ENCODE data around the gene TLE5. TPM values are rescaled to one million over a fixed set of nuclear protein-coding genes. Genes with fewer than 3 reads are reported as not detected.

The TLE5 gene
- total RNA-seq, 1 experiment from 2014 or later, result 360 TPM

DNA sequence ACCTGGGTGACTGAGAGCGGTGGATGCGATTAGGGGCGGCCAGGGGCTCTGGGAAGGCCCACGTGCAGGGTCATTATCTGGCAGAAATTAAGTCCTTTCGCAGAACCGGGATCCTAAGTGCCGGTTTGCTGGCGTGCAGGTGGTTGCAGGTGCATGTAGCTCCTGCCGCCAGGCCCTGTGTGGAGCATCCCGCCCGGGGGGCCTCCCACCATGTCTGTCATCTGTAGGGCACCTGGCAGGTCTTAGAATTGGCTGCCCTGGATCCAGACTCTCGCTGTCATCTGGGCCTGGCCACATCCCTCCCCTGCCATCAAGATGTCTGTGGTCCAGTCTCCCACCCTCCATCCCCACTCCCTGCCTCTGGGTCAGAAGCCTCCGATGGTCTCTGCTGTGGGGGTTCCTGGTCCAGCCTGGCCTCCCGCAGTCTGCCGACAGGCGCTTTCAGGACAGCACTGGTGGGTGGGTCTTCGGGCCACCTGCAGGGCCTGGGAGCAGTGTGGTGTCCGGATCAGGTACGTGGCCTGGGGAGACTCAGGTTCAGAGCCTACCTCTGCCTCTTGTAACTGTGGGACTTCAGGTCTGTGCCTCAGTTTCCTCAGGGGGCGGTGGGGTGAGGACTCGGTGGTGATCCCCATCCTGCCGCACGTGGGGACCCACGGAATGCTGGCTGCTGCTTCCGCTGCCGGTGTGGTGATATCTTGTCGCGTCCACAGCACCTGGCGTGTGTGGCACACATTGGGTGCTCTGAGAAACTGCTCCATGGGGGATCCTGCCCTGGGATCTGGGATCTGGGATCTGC is 37.3 kb upstream of the TLE5 start:
- peaks cover 16% of the 10 kb centered on the region for H3K4me1 ChIP-seq (ENCODE audit: insufficient read depth, low read length, poor library complexity, severe bottlenecking)
- BruUV-seq (replicated peaks), result no TSS peak
- ChIA-PET POLR2A (ENCODE audit: low non-redundant PET) (no interaction called here), CTCF (no interaction called here)
- H3K27me3 ChIP-seq (replicated peaks; ENCODE audit: insufficient read depth, low read depth, low read length, poor library complexity), result no peaks in the 10 kb centered on the region
- H3K27ac ChIP-seq (ENCODE audit: low read depth, low read length, poor library complexity, severe bottlenecking), result no peak overlapping the region
- H3K36me3 ChIP-seq (ENCODE audit: insufficient read depth, low read length, poor library complexity, severe bottlenecking), result no peaks in the 10 kb centered on the region
- no peak for DNase-seq (ENCODE audit: low spot score)
- H3K9me3 ChIP-seq (ENCODE audit: low read depth, low read length, poor library complexity, severe bottlenecking), result no peaks in the 10 kb centered on the region
- intact Hi-C loops (cut with micrococcal nuclease; ENCODE audit: unreplicated experiment), result no loop called here
- TF ChIP-seq, protein P1, sequence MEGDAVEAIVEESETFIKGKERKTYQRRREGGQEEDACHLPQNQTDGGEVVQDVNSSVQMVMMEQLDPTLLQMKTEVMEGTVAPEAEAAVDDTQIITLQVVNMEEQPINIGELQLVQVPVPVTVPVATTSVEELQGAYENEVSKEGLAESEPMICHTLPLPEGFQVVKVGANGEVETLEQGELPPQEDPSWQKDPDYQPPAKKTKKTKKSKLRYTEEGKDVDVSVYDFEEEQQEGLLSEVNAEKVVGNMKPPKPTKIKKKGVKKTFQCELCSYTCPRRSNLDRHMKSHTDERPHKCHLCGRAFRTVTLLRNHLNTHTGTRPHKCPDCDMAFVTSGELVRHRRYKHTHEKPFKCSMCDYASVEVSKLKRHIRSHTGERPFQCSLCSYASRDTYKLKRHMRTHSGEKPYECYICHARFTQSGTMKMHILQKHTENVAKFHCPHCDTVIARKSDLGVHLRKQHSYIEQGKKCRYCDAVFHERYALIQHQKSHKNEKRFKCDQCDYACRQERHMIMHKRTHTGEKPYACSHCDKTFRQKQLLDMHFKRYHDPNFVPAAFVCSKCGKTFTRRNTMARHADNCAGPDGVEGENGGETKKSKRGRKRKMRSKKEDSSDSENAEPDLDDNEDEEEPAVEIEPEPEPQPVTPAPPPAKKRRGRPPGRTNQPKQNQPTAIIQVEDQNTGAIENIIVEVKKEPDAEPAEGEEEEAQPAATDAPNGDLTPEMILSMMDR (conservative IDR thresholded peaks at IDR 0.05; ENCODE audit: low read depth, low read length), result no peak
- TF ChIP-seq EZH2 (IDR thresholded peaks at IDR 0.05; ENCODE audit: borderline replicate concordance, low read depth, low read length, poor library complexity, severe bottlenecking), result no peak
- no peak overlapping the region for H3K4me3 ChIP-seq (ENCODE audit: low read depth, low read length, poor library complexity, severe bottlenecking)

DNA sequence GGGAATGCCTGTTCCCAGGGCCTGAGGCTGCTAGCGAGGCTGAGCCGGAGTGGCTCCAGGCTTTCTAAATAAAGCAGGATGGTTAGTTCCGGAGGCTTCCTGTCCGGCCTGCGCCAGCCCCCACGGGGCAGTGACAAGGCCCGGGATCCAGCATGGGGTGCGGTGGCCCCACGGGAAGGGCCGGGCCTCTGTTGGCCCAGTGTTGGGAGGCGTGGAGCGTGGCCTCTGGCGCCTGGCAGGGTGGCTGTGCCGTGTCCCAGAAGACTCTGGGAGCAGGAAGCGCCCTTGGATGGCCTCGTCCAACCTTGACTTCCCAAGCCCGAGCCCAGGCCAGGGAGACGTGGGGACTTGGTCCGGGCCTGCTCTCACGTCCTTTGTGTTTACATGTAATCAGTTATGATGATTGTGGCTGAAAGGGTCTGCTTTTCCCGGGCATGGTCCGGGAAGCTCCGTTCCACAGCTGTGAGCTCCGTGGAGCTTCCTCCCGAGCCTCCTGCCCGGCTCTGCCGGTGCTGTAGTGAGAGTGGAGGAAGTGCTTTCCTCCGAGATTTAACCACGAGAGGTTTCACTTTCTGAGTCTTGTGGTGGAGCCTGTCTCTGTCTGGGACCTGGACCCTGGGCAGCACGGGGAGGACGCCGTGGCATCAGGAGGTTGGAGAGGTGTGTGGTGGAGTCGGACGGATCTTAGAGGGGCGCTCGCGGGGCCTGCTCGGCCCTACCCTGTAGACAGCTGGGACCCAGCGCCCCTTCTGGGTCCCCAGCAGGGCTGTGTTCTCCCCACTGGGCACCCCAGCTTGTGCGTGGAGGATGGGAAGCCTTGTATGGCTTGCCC is 36.4 kb upstream of the TLE5 start:
- Histone ChIP-seq H3K27me3 (replicated peaks; ENCODE audit: insufficient read depth, low read depth, low read length, poor library complexity) (no peaks in the 10 kb centered on the region), H3K4me1 (ENCODE audit: insufficient read depth, low read length, poor library complexity, severe bottlenecking) (peaks cover 16% of the 10 kb centered on the region), H3K9me3 (ENCODE audit: low read depth, low read length, poor library complexity, severe bottlenecking) (no peaks in the 10 kb centered on the region), H3K4me3 (ENCODE audit: low read depth, low read length, poor library complexity, severe bottlenecking) (no peak overlapping the region), H3K27ac (ENCODE audit: low read depth, low read length, poor library complexity, severe bottlenecking) (peak overlapping the region; percentile 47), H3K36me3 (ENCODE audit: insufficient read depth, low read length, poor library complexity, severe bottlenecking) (no peaks in the 10 kb centered on the region)
- ChIA-PET CTCF (no interaction called here), POLR2A (ENCODE audit: low non-redundant PET) (interaction anchor here (0.5 kb wide), 1 partner anchor 86 kb away, joined by 3 read pairs; no protein-coding TSS in a partner anchor)
- no peak for DNase-seq (ENCODE audit: low spot score)
- TF ChIP-seq, protein P1 (conservative IDR thresholded peaks at IDR 0.05; ENCODE audit: low read depth, low read length), result no peak
- TF ChIP-seq EZH2 (IDR thresholded peaks at IDR 0.05; ENCODE audit: borderline replicate concordance, low read depth, low read length, poor library complexity, severe bottlenecking), result no peak
- no TSS peak for BruUV-seq (replicated peaks)
- intact Hi-C loops (cut with micrococcal nuclease; ENCODE audit: unreplicated experiment), result no loop called here

DNA sequence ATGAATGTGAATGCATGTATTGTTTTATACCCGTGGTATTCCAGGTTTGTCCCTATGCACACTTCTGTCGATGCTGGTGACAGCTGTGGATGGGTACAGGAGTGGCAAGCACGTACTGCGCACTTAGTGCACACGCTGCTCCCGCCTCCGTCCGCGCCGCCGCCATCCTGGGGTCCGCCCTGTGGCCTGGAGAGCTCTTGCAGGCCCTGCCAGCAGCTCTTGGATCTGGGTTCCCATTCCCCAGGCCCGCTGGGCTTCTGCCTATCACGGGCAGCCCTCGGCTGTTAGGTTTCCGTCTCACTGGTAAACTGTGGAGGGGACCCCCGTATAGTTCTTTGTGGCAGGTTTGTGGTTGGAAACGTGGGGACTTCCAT is 35.8 kb upstream of the TLE5 start:
- no peaks in the 10 kb centered on the region for H3K9me3 ChIP-seq (ENCODE audit: low read depth, low read length, poor library complexity, severe bottlenecking)
- H3K4me3 ChIP-seq (ENCODE audit: low read depth, low read length, poor library complexity, severe bottlenecking), result no peak overlapping the region
- no peaks in the 10 kb centered on the region for H3K27me3 ChIP-seq (replicated peaks; ENCODE audit: insufficient read depth, low read depth, low read length, poor library complexity)
- H3K27ac ChIP-seq (ENCODE audit: low read depth, low read length, poor library complexity, severe bottlenecking), result peak overlapping the region; percentile 47
- TF ChIP-seq EZH2 (IDR thresholded peaks at IDR 0.05; ENCODE audit: borderline replicate concordance, low read depth, low read length, poor library complexity, severe bottlenecking), result no peak
- TF ChIP-seq, protein P1 (conservative IDR thresholded peaks at IDR 0.05; ENCODE audit: low read depth, low read length), result no peak
- no TSS peak for BruUV-seq (replicated peaks)
- CTCF ChIA-PET, result no interaction called here
- DNase-seq (ENCODE audit: low spot score), result no peak
- H3K36me3 ChIP-seq (ENCODE audit: insufficient read depth, low read length, poor library complexity, severe bottlenecking), result no peaks in the 10 kb centered on the region
- POLR2A ChIA-PET (ENCODE audit: low non-redundant PET), result interaction anchor here (0.5 kb wide), 2 partner anchors 85 to 782 kb away, joined by 3 to 4 read pairs; partner anchors contain the start of gene ATCAY
- H3K4me1 ChIP-seq (ENCODE audit: insufficient read depth, low read length, poor library complexity, severe bottlenecking), result peaks cover 16% of the 10 kb centered on the region
- intact Hi-C loops (cut with micrococcal nuclease; ENCODE audit: unreplicated experiment), result no loop called here

All from A673 (cell line).